ENCODE results near the gene PTPN13.

Gene PTPN13

DNA sequence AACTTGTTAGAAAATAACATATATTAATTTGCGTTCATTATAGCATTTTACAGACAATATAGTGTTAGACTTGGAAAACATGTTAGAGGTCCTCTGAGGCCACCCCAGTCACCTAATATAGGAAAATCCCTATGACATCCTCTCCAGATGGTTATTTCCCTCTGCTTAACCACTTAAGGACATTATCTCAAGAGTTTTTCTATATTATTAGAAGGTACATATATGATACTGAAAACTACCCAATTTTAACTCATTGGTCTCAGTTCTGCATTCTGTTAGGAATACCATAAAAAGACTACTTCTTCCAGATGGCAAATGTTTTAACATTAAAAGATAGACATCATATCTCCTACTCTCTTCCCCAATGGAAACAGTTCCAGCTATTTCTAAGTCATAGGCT lies 21.4 kb downstream of the PTPN13 start:
- DNase-seq (ENCODE audit: low read depth) = no peak

DNA sequence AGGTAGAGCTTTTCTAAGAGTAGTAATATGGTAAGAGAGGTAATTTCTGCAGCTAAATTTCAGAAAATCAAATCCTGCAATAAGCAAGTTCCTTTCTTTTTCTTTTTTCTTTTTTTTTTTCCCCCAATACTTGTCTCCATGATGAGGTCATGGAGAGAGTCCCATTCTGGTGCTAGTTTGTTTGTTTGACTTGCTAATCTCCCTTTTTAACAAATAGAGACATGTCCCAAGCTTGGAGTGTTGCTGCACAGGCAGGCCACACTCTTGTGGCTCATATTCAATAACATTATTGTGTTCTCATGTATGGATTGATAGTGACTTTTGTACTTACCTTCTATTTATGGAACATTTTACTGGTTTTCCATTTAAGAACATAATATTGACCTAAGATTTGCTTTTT lies 25.5 kb downstream of the PTPN13 start:
- H3K4me3 ChIP-seq (ENCODE audit: control insufficient read depth, low read depth, low read length) = no peak overlapping the region
- no peak for DNase-seq (ENCODE audit: low read depth)
- TF ChIP-seq, protein P1, sequence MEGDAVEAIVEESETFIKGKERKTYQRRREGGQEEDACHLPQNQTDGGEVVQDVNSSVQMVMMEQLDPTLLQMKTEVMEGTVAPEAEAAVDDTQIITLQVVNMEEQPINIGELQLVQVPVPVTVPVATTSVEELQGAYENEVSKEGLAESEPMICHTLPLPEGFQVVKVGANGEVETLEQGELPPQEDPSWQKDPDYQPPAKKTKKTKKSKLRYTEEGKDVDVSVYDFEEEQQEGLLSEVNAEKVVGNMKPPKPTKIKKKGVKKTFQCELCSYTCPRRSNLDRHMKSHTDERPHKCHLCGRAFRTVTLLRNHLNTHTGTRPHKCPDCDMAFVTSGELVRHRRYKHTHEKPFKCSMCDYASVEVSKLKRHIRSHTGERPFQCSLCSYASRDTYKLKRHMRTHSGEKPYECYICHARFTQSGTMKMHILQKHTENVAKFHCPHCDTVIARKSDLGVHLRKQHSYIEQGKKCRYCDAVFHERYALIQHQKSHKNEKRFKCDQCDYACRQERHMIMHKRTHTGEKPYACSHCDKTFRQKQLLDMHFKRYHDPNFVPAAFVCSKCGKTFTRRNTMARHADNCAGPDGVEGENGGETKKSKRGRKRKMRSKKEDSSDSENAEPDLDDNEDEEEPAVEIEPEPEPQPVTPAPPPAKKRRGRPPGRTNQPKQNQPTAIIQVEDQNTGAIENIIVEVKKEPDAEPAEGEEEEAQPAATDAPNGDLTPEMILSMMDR (IDR thresholded peaks at IDR 0.05; ENCODE audit: control insufficient read depth, insufficient read depth, low read depth, low read length, missing control alignments) = no peak

More for the DNA sequence above, 21.4 kb downstream of the PTPN13 start:
- no peak overlapping the region for H3K4me3 ChIP-seq (ENCODE audit: control insufficient read depth, low read depth, low read length)
- TF ChIP-seq, protein P1 (IDR thresholded peaks at IDR 0.05; ENCODE audit: control insufficient read depth, insufficient read depth, low read depth, low read length, missing control alignments) = no peak

DNA sequence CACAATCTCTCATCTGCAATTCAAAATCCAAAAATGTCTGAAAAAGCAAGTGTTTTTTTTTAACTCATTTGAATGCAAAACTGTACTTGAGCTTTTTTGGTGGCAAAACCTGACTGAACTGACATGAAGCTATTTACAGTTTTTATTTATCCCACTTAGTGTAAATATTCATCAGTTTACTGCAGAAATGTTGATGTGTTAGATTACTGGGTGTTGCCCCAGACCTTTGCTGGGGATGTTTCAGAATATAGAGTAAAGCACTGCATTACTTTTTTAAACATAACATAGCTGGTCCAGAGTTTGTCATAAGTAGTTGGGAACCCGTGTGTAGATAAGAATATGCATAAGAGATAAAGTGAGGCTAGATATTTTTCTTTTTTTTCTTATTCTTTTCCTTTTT lies 27.3 kb downstream of the PTPN13 start:
- no peak for DNase-seq (ENCODE audit: low read depth)
- TF ChIP-seq, protein P1 (IDR thresholded peaks at IDR 0.05; ENCODE audit: control insufficient read depth, insufficient read depth, low read depth, low read length, missing control alignments) = no peak
- H3K4me3 ChIP-seq (ENCODE audit: control insufficient read depth, low read depth, low read length) = no peak overlapping the region

DNA sequence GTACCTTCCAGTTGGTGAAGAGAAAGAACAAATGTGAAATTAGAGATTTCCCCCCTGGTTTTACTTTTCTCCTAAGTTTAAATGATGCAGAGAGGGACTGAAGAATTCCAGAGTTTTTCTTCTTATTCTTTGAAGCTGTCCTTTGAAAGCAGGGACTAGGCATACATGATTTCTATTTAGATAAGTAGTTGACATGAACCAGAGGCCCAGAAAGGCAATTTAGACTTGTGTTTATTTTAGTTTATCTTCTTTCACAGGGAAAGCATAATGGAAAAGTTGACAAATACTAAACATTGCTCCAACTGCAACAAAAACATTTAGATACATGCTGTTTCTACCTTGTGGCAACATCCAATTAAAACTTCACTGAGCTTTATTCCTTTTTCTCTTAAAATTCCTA lies 32.0 kb downstream of the PTPN13 start:
- TF ChIP-seq, protein P1 (IDR thresholded peaks at IDR 0.05; ENCODE audit: control insufficient read depth, insufficient read depth, low read depth, low read length, missing control alignments) = no peak
- DNase-seq (ENCODE audit: low read depth) = no peak
- H3K4me3 ChIP-seq (ENCODE audit: control insufficient read depth, low read depth, low read length) = no peak overlapping the region

DNA sequence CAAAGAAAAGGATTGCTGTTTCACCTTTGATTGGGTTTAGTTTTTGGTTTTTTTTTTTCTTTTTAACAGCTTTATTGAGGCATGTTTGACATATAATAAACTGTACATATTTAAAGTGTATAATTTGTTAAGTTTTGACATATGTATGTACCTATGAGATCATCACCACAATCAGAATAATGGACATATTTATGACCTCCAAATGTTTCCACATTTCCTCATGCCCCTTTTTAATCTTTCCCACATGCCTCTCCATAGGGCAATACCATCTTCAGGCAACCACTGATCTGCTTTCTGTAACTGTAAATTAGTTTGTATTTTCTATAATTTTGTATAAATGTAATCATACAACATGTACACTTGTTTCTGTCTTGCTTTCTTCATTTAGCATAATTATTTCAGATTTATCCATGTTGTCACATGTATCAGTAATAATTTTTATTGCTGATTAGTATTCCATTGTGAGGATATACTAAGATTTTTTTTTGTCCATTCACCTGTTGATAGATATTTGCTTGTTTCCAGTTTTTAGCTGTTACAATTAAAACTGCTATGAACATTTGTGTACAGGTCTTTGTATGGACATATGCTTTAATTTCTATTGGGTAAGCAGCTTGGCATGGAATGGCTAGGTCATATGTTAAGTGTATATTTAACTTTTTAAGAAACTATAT lies 33.5 kb downstream of the PTPN13 start:
- no peak for DNase-seq (ENCODE audit: low read depth)
- TF ChIP-seq, protein P1 (IDR thresholded peaks at IDR 0.05; ENCODE audit: control insufficient read depth, insufficient read depth, low read depth, low read length, missing control alignments) = no peak

DNA sequence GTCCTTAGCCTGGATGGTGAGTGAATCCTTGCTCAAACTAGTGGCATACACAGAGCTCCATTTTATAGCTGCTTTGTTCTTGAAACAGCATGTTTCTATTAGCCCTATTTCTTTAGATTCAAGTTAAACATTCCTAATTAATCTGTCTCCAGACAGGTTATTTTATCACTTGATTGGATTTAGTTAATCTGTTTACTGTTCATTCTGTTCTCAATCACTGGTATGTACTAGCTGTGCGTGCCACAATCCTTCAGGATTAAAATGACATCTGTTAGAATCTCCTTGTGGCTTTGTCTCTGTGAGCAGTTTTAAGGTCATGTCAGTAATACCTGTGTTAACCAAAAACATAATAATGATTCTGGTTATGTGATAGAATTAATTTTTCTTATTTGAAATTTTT lies 36.5 kb downstream of the PTPN13 start:
- H3K4me3 ChIP-seq (ENCODE audit: control insufficient read depth, low read depth, low read length) = no peak overlapping the region
- TF ChIP-seq, protein P1 (IDR thresholded peaks at IDR 0.05; ENCODE audit: control insufficient read depth, insufficient read depth, low read depth, low read length, missing control alignments) = no peak
- DNase-seq (ENCODE audit: low read depth) = no peak

More for the DNA sequence above, 33.5 kb downstream of the PTPN13 start:
- H3K4me3 ChIP-seq (ENCODE audit: control insufficient read depth, low read depth, low read length) = no peak overlapping the region
